IPS DF 4.7 (cell line): ENCODE measurements around the gene DHRS4.

Experiments
- DNase-seq: peaks from one replicate; pipeline ENCODE4 v3.0.0-alpha.2; 2013; ENCODE audit warnings: low spot score; ENCODE audit errors: extremely low read depth

DHRS4 gene

DNA sequence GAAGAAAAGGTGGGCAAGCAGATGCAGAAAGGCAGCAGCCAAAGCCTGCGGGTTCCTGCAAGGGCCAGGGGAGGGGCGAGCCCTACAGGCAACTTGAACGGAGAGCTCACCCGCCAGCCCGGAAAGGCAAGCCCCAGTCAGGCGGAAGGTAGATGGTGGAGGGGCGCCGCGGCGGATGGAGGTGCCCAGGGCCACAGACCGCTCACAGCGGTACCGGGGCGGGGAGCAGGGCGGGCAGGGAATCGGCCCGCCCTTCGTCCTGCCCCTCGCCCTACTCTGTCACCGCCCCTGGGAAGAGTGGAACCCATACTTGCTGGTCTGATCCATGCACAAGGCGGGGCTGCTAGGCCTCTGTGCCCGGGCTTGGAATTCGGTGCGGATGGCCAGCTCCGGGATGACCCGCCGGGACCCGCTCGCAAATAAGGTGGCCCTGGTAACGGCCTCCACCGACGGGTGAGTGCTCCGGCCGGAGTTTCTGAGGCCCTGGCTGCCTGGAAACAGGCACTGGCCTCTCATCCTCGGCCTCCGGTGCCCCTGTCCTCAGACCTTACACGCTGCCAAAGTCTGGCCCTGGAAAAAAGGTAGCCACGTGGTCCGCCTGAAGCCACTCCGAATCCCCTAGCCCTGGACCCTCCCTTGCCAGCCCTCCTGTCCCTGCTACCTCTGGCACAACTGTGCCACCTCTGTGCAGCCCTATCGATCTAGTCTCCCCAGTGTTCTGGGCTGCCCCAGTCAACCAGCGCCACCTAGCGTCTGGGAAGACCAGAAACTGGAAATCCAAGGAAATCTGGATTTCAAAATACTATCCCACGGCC, at the start of gene DHRS4:
TSS of gene DHRS4 (plus strand) at position 307 of the 815 bp plus-strand sequence. CDS start at position 326, 19 bp downstream.
- DNase-seq: no peak

DNA sequence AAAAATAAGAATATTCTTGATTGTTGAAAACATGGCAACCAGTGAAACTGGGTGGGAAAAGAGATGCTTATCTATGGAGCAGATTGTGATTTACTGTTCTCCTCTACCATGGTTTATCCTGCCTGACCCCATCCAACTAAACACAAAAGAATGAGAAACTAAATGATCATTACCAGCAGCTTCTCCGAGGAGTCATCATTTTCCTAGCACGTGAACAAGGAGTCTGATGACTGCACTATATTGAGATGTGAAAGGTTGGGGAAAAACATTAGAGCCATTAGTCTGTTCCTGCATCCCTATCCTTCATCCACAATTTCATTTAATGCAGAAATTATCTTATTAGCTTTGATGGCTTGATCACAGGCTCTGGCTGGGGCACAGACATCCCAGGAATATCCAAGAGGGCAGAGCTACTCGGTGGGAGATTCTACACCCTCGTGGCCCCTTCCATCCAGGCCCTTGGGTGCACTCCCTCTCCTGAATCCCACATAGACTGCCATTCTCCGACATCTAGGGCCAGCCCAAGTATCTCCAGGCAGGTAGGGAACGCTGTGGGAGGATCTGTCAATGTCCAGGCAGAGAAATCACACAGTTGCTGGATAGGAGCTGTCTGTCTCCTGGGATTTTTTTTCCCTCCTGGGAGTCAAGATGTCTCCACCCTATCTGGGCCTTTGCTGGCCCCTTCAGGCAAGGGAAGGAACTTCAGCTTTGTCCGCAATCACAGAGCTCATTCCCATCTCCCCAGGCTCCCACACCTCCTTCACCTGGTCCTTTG, 43.3 kb upstream of the DHRS4 start:
- DNase-seq: peak; percentile 83

DNA sequence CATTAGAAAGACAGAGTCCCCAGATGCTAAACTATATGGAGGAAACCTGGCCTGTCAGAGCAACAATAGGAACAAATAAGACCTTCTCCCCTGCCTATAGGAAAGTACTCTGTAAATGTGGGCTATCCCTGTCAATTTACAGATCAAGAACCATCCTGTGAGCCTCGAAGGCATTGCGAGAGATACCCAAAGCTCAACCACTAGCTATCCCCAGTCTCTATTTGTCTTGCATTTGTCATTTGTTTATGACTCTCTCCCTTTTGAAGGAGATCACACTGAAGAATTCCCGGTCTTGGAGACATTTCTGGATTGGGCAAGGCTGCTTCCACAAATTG, 42.7 kb upstream of the DHRS4 start:
- no peak for DNase-seq

DNA sequence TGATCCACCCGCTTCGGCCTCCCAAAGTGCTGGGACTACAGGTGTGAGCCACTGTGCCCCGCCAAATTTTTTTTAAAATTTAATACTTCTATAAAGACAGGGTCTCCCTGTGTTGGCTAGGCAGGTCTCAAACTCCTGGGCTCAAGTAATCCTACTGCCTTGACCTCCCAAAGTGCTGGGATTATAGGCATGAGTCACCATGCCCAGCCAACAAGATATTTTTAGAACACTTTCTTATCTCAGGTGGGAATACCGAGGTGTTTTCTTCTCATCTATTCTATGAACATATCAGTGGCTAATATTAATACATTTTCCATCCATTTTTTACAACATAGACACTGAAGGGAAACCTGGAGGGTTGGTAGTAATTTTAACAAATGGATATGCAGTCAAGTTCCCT, 38.0 kb upstream of the DHRS4 start:
- no peak for DNase-seq

DNA sequence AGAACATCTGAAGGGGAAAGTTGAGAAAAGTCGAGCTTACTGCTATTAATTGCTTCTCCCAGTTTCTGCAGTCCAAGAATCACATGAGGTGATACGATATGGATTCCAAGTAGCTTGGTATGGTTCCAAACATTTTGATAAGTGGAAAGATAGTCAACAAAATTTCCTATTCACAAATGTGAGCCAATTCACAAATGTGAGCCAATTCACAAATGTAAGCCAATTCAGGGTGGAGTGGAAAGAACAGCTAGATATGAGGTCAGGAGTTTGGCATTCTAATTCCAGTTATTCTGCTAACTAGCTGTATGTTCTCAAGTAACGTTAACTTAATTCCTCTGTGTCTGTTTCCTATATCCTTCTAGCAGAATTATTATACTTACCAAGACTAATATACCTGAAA, 37.6 kb upstream of the DHRS4 start:
- no peak for DNase-seq

DNA sequence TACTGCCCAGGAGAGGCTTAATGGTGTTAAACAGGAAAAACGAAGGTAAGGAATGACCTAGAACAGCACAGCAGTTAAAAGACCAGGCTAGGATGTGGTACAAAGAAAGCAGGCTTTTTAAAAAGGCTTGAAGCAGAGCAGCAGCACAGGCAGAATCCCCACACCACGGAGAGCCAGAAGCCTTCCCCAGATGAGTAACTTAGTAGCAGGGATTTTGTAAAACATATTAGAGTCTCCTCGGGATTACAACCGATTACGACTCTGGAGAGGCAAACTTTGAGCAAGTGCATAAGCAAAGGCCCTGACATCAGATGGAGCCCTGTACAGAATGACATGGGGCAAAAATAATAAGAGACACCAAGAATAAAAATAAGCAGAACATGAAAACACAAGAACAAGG, 37.1 kb upstream of the DHRS4 start:
- DNase-seq: no peak

DNA sequence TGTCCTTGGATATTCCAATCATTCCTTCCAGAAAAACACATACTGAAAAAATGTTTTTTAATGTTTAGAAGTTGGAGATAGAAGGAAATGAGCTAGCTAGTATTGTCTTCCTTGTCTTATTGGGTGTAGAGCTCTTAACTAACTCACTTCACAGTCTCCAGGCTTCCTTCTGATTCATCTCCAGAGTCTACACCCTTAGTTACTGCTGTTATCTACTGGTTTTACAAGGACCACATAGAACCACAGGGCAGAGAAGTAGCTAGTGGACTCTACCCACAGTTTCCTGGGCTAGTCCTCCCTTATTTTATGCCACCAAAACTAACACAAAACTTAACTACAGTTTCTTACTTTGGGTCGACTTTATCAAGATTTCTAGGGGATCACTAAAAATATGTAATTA, 31.0 kb upstream of the DHRS4 start:
- DNase-seq: no peak

DNA sequence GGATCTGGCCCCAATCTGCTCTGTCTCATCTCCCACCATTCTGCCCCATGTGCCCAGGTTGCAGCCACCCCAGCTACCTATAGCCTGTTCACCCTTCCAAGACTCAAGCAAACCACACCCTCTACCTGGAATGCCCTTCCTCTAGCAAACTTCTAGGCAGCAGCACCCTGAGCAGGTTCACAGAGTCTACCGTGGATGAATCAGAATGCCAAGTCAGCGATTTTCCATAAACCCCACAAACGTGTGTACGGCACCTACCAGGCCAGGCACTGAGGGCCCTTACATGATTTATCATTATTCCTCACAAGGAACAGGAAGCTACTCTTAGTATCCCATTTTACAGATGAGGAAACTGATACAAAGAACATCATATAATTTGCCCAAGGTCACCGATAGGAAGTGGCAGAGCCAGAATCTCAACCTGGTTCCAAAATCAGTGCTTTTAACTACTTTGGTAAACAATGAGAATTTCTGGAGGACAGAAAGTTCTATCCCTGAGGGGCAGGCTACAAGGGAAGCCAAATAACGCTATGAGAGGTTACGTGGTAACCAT, 28.0 kb upstream of the DHRS4 start:
- DNase-seq: no peak

DNA sequence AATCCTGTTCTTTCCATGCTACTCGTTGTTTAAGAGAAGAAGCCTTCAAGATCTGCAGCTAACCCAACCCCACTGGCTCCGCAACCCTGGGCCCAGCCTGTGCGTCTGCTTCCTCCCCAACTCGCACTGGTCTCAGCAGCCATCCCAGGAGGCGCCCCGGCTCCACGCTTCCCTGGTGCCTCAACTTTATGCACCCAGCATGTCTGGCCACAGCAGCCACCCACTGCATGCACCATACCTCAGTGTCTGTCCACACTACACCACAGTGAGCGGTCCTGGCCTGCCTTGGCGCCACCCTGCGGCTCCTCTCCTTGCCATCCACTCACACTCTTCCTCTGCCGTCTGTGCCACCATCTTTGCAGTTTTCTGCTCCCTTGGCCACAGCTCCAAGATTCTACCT, 27.0 kb upstream of the DHRS4 start:
- no peak for DNase-seq

DNA sequence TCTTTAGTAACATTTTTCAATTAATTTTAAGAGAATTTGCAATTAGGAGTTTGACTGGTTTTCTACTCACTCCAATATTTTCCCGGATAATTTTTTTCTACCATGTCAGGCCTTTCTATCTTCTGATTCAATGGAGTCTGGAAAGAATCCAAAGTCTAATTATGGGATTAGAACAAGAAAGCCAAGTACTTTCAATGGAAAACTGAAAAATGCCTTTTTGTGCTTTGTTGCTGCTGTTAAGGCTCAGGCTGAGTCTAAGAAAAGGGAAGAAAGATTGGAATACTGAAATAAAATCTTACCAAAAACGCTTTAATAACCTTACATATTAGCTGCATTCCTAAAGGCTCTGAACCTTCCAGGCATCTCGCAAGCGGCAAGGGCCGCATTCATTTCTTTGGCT, 24.4 kb upstream of the DHRS4 start:
- no peak for DNase-seq

DNA sequence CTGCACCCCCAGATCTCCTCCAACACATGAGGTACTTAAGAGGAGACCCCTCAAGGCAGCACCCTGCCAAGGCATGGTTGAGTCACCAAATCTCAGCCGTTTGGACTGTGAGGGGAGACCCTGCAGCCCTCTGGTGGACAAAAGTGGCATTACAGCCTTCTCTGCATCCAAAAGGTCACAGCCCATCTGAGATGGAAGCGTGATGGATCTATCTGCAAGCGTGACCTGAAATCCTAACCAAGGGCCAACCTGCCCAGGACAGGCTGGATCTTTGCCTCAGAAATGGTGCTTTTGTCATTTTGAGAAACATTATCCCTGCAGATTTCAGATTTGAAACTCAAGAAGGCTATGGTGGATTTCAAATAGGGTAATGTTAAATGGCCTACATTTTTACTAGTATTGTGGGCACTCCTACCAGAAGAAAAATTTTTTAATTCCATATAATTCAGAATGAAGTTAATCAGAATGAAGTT, 23.7 kb upstream of the DHRS4 start:
- no peak for DNase-seq

DNA sequence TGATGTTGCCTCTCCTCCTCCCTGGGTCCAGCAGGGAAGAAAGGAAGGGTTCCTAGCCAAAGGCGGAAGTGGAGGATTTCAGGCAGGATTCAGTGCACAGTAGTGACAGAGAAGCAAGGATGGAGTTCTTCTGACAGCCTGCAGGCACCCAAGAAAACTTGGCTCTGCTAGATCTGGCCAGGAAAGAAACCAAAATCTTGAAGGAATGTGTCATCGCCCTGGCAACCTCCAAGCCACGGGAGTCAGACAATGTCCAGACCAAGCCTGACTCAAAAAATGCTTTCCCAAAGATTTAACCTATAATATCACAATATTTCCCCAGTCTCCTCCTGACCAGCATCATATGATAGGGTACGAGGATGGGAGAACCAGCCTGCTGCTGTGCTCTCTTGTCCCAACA, 22.8 kb upstream of the DHRS4 start:
- no peak for DNase-seq

DNA sequence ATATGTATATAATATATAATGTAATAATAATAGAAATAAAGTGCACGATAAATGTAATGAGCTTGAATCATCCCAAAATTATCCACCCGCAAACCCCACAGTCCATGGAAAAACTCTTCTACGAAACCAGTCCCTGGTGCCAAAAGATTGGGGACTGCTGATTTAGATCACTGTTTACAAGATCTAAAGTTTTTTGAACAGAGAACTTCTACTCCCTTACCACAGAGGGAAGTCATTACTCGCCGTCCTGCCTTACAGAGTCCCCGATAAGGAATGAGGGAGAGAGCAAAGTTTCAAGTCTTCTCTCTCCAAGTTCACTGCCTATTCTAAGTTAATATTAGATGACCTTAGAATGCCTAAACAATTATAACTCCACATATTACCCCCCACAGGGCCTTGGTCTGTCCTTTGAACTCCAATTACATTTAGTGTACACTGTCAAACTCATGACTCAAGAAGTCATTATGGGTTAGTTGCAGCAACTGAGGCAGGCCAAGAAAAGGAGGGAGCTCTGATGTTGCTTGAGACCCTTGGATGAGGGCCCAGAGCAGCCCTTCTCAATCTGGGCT, 21.8 kb upstream of the DHRS4 start:
- no peak for DNase-seq

DNA sequence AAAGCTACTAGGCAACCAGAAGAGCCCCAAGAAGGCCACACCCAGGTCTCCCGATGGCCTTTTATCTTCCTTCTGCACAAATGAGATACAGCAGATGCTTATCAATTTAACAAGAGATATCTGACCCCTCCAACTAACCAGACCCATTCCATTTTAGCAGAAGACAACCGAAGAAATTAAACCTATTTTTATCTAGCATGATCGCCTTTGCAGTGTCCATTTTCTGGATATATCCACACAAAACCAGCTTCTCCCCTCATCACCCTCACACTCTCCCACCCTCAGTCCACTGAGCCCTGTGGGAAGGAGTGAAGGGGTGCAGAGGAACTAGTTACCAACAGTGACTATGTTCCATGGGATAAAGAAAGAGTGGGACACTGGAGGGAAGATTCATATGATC, 20.9 kb upstream of the DHRS4 start:
- no peak for DNase-seq

DNA sequence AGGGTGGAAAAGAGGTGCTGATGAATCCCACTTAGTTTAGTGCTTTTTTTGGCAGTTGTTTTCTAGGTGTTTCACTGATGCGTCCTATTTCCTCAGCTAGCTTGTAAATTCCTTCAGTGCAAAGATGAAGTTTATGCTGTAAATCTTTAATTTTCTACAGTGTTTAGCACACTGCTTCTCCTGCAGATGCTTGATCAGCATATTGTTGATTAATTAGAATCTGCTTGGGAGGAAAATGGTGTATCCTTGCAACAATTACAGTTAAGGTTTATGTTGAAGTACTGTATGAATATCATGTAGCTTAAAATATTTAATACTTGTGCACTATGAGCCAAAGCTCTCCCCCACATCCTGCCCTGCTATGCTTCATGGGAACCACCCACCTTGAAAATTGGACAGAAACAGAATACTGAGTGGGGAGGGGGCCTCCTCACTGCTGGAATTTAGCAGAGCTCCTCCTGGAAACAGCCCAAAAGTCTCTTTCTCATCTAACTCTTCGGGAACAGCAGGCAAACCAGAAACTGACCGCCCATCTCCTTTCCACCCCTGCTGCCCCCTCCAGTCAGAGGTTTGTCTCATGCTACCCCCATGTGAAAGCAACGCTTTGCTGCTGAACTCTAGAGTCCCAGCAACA, 20.3 kb upstream of the DHRS4 start:
- DNase-seq: no peak

DNA sequence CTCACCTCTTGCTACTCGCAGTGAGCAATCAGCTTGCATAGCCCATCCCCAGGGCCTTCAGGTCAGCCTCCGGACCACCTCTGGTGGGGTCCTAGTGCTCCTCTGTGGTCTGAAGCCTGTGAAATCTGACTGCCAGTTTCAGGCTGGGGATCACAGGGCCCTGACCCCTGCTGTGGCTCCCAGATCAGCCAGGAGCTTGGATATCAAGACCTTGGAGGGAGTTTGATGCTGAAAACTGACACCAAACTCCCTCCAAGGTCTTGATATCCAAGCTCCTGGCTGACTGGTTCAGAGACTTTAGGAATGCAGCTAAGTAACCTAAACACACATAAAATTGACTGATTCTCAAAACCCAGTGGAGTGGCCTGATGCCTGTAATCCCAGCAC, 19.8 kb upstream of the DHRS4 start:
- DNase-seq: no peak

DNA sequence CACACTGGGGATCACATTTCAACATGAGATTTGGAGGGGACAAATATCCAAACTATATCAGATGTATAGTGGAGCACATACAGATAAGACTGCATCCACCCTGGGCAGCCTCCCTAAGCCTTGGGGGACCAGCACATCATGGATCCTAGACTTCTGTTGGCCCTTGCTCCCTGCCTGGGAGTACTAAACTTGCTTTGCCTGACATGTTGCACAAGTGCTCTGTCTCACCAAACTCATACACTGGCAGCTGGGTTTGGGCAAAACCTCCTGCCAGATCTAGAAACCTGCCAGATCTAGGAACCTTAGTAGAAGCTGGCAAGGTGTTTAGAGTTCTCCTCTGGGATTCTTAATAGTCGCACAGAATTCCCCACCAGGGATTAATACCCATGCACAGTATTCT, 18.4 kb upstream of the DHRS4 start:
- no peak for DNase-seq

DNA sequence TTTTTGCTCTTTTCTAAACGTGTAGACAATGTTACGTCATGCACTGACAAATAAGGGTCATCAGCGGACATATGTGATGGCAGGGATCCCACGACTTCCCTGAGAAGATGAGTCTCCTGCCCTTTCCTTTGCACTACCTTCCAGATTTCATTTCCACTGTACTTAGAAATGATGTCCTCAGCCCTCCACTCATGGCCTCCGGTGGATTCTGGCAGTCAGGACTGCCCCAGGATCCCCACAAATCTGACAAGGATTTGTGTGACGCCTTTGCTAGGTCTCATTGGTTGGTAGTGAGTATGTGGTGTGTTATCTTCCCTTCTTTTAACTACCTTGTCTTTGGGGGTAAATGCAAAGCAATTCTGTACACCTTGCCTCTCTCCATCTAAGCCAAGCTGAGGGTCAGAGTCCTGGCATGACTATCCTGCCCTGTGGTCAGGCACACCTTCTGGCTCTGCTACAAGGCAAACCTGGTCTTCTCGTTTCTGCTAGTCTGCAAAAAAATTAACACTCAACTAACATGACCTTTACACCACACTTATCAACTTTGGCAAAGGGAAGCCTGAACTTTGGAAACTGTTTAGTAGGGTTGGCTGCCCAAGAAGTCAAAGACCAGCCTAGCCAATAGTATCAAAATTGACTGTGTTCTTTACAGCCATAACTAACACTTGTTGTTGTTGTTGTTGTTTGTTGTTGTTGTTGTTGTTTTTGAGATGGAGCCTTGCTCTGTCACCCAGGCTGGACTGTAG, 17.3 kb upstream of the DHRS4 start:
- DNase-seq: no peak

DNA sequence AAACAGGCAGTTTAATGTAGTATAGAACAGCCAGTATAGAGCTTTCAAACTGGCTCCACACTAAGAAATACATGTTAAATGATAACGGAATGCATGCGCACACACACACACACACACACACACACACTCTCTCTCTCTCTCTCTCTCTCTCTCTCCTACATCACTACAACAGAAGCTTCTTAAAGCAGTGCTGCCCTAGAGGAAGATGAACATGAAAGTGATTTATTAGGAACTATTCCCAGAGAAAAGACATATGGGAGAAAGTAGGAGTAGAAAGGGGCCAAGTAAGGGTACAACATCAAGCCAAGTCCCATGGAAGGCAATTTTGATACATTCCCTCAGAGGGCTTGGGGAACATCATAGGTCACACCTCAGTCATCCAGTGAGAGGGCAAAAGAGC, 16.4 kb upstream of the DHRS4 start:
- DNase-seq: no peak

DNA sequence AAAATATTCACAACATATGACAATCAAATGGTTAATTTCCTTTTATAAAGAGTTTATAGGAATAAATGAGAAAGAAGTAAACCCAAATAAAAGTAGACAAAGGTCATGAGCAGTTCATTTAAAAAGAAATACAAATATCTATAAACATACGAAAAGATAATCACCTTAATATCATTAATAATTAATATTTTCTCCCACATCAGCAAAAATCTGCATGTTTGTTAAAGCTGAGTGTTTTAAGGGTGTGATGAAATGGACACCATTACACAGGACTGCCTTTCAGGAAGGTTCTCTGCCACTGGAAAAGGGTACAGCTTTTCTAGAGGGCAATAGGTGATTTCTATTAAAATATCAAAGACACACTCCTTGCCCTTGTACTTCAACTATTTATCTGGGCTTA, 14.7 kb upstream of the DHRS4 start:
- DNase-seq: no peak
